ENCODE results near the gene SART1.
"Not testable (repeated sequence)": the region's sequence is repeated elsewhere in the genome, so short reads cannot be mapped to it uniquely, and the experiment has no call there.

SART1 gene

GRCh38 chr11:65932558-65932919 lies 29.0 kb upstream of the SART1 start:
- DNase-seq: no peak

- DNase-seq: no peak
Measured at GRCh38 chr11:65934014-65934413, 27.5 kb upstream of the SART1 start.

- DNase-seq: no peak
Measured at GRCh38 chr11:65937766-65938165, 23.8 kb upstream of the SART1 start.

- no peak for DNase-seq
Measured at GRCh38 chr11:65941720-65942310, 19.7 kb upstream of the SART1 start.

- no peak for DNase-seq
Measured at GRCh38 chr11:65942531-65942930, 19.0 kb upstream of the SART1 start.

GRCh38 chr11:65944191-65944590 lies 17.3 kb upstream of the SART1 start:
- no peak for DNase-seq

- DNase-seq: no peak
Measured at GRCh38 chr11:65944767-65945166, 16.8 kb upstream of the SART1 start.

GRCh38 chr11:65945430-65945911 lies 16.1 kb upstream of the SART1 start, which contains the start of gene TSGA10IP:
Gene TSGA10IP, plus strand, starts transcription at chr11:65945480. Its CDS starts 196 bp downstream, at chr11:65945676.
- DNase-seq: no peak

- DNase-seq: no peak
Measured at GRCh38 chr11:65945941-65946558, 15.5 kb upstream of the SART1 start.

GRCh38 chr11:65946655-65947054 lies 14.9 kb upstream of the SART1 start:
- no peak for DNase-seq

GRCh38 chr11:65947133-65947532 lies 14.4 kb upstream of the SART1 start:
- DNase-seq: no peak

GRCh38 chr11:65947603-65948125 lies 13.9 kb upstream of the SART1 start:
- DNase-seq: no peak

GRCh38 chr11:65950711-65951110 lies 10.8 kb upstream of the SART1 start:
- DNase-seq: not testable (repeated sequence)

- not testable (repeated sequence) for DNase-seq
Measured at GRCh38 chr11:65951641-65952040, 9.9 kb upstream of the SART1 start.

GRCh38 chr11:65952052-65952521 lies 9.4 kb upstream of the SART1 start:
- no peak for DNase-seq

- DNase-seq: no peak
Measured at GRCh38 chr11:65953471-65953870, 8.1 kb upstream of the SART1 start.

- DNase-seq: no peak
Measured at GRCh38 chr11:65954771-65955170, 6.8 kb upstream of the SART1 start.

- DNase-seq: no peak
Measured at GRCh38 chr11:65958291-65958690, 3.2 kb upstream of the SART1 start.

- no peak for DNase-seq
Measured at GRCh38 chr11:65958774-65959420, 2.6 kb upstream of the SART1 start.

- DNase-seq: no peak
Measured at GRCh38 chr11:65960824-65961266, 689 bp upstream of the SART1 start.

GRCh38 chr11:65962141-65962564 lies 619 bp downstream of the SART1 start:
- no peak for DNase-seq

- no peak for DNase-seq
Measured at GRCh38 chr11:65964906-65965305, 3.4 kb downstream of the SART1 start.

- no peak for DNase-seq
Measured at GRCh38 chr11:65965986-65966762, 4.6 kb downstream of the SART1 start.
